Keratinocyte (primary cell): ENCODE data around the gene NCF2. TPM values are rescaled to one million over a fixed set of nuclear protein-coding genes. Genes with fewer than 3 reads are reported as not detected.

Experiments used
- DNase-seq: peaks from one replicate; pipeline ENCODE4 v3.0.0-alpha.2; 2011; ENCODE audit warnings: low read depth, missing footprints, low spot score
- FAIRE-seq: peaks from 2 replicates; lab custom pipeline; 2011; peaks lifted over from hg19 to GRCh38; lab: Jason Lieb, UNC
- H2AFZ ChIP-seq: 2 replicates; pipeline ENCODE4 v1.6.0; 2012; ENCODE audit warnings: low read length, control low read depth, inconsistent platforms; ENCODE audit not compliant: control insufficient read depth
- H3K27ac ChIP-seq: 2 replicates; pipeline ENCODE4 v1.5.1; 2011; ENCODE audit warnings: low read length; ENCODE audit not compliant: control insufficient read depth, insufficient read depth
- H3K27me3 ChIP-seq: 3 replicates; pipeline ENCODE4 v1.6.0; 2011; ENCODE audit warnings: low read length; ENCODE audit not compliant: control insufficient read depth, insufficient read depth; ENCODE audit errors: extremely low read depth
- H3K36me3 ChIP-seq, 2 experiments: 2 replicates in 1 of 2; 3 replicates in 1 of 2; pipeline ENCODE4 v1.5.1; 2011; ENCODE audit warnings: low read length in 2 of 2, mild to moderate bottlenecking in 1 of 2; ENCODE audit not compliant: control insufficient read depth in 2 of 2, insufficient read depth in 2 of 2; ENCODE audit errors: extremely low read depth in 1 of 2
- H3K4me1 ChIP-seq: 3 replicates; pipeline ENCODE4 v1.5.1; 2011; ENCODE audit warnings: low read length; ENCODE audit not compliant: control insufficient read depth, insufficient read depth; ENCODE audit errors: extremely low read depth
- H3K4me2 ChIP-seq: 3 replicates; pipeline ENCODE4 v1.6.0; 2011; ENCODE audit warnings: low read depth, low read length; ENCODE audit not compliant: control insufficient read depth, insufficient read depth; ENCODE audit errors: extremely low read depth
- H3K4me3 ChIP-seq, 3 experiments: fragments of 200-600 bp in 1 of 3; sonication (generic) in 1 of 3; 2 replicates in 2 of 3; 3 replicates in 1 of 3; pipeline ENCODE4 v1.5.1; 2011 to 2016; ENCODE audit warnings: low read length in 3 of 3, mild to moderate bottlenecking in 3 of 3, control low read depth in 2 of 3, inconsistent platforms in 1 of 3, low read depth in 1 of 3, mixed read lengths in 1 of 3, mixed run types in 1 of 3, moderate library complexity in 1 of 3; ENCODE audit not compliant: control insufficient read depth in 2 of 3, insufficient read depth in 2 of 3; ENCODE audit errors: extremely low read depth in 1 of 3
- H3K79me2 ChIP-seq: 2 replicates; pipeline ENCODE4 v1.6.0; 2012; ENCODE audit warnings: low read length; ENCODE audit not compliant: control insufficient read depth, insufficient read depth
- H3K9ac ChIP-seq: 3 replicates; pipeline ENCODE4 v1.6.0; 2011; ENCODE audit warnings: low read length; ENCODE audit not compliant: control insufficient read depth, insufficient read depth; ENCODE audit errors: extremely low read depth
- H3K9me1 ChIP-seq: 3 replicates; pipeline ENCODE4 v1.6.0; 2011; ENCODE audit warnings: low read length; ENCODE audit not compliant: control insufficient read depth, insufficient read depth; ENCODE audit errors: extremely low read depth
- H3K9me3 ChIP-seq: 2 replicates; pipeline ENCODE4 v1.5.1; 2012; ENCODE audit warnings: low read depth, low read length; ENCODE audit not compliant: control insufficient read depth
- H4K20me1 ChIP-seq: 3 replicates; pipeline ENCODE4 v1.6.0; 2011; ENCODE audit warnings: low read length; ENCODE audit not compliant: control insufficient read depth, insufficient read depth; ENCODE audit errors: extremely low read depth
- EZH2 ChIP-seq: IDR thresholded peaks from one replicate; pipeline ENCODE4 v1.6.1; 2012; ENCODE audit warnings: inconsistent platforms, mild to moderate bottlenecking, low read length, moderate library complexity
- dilution Hi-C: fragments of 300-500 bp; cut with MboI; formaldehyde crosslinking; loops from one replicate; pipeline ENCODE4 v1.7.0; 2020; ENCODE audit warnings: low sequenced_read_pairs; ENCODE audit not compliant: extremely low pct_ligation_motif_present
- polyA plus RNA-seq, 5 experiments: library from polyadenylated mRNA; depleted of rRNA in 3 of 5; stranded (reverse) in 3 of 5; stranded (forward) in 1 of 5; unstranded in 1 of 5; fragments of >200 nt; gene quantifications; 1 replicate in 1 of 5; 2 replicates in 3 of 5; 3 replicates in 1 of 5; pipeline versions ENCODE4 v1.2.1 to v1.2.3, GENCODE V29; 2011 to 2012; ENCODE audit warnings: missing spikeins in 2 of 5, low read depth in 1 of 5, low replicate concordance in 1 of 5
- TF ChIP-seq, protein P1 (sequence below), 3 experiments: IDR thresholded peaks in 1 of 3; conservative IDR thresholded peaks in 1 of 3; optimal IDR thresholded peaks in 1 of 3; 2 replicates in 2 of 3; 3 replicates in 1 of 3; pipeline versions ENCODE3 to v1.5.1; 2011; ENCODE audit warnings: low read length in 3 of 3, mild to moderate bottlenecking in 3 of 3, moderate library complexity in 2 of 3, control low read depth in 1 of 3, inconsistent platforms in 1 of 3; ENCODE audit not compliant: insufficient read depth in 2 of 3; ENCODE audit errors: extremely low read depth in 1 of 3

Gene NCF2
- polyA plus RNA-seq, 1 donor (not counting 4 experiments of a cell fraction or from before 2014, with no cell fraction given): 9.2 TPM

DNA sequence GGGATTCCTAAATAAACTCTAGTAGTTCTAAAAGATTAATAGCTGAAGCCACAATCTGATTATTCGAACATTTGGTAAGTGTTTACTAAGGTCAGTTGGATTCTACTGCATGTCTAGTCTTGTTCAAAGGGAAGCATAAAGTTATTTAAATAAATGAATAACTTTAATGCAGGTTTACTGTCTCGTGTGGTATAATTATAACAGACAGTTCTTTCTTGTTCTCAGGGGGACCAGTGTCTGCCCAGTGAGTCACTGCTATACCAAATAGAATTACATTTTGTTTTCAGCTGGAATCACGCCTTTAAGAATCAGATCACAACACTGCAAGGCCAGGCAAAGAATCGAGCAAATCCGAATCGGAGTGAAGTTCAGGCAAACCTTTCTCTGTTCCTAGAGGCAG is 72.9 kb downstream of the NCF2 start:
- Histone ChIP-seq H3K79me2 (peaks cover 4% of the 10 kb centered on the region), H3K9me1 (no peaks in the 10 kb centered on the region), H3K36me3 (peaks cover 5 to 10% of the 10 kb centered on the region in 2 experiments), H4K20me1 (no peaks in the 10 kb centered on the region), H3K27ac (no peak overlapping the region), H3K4me1 (peaks cover 20% of the 10 kb centered on the region), H3K4me2 (no peak overlapping the region), H3K9ac (no peak overlapping the region), H3K9me3 (no peaks in the 10 kb centered on the region), H2AFZ (no peak overlapping the region), H3K27me3 (no peaks in the 10 kb centered on the region), H3K4me3 (peak overlapping the region in 1 of 3 experiments; percentile 2)
- DNase-seq: no peak
- TF ChIP-seq, protein P1, sequence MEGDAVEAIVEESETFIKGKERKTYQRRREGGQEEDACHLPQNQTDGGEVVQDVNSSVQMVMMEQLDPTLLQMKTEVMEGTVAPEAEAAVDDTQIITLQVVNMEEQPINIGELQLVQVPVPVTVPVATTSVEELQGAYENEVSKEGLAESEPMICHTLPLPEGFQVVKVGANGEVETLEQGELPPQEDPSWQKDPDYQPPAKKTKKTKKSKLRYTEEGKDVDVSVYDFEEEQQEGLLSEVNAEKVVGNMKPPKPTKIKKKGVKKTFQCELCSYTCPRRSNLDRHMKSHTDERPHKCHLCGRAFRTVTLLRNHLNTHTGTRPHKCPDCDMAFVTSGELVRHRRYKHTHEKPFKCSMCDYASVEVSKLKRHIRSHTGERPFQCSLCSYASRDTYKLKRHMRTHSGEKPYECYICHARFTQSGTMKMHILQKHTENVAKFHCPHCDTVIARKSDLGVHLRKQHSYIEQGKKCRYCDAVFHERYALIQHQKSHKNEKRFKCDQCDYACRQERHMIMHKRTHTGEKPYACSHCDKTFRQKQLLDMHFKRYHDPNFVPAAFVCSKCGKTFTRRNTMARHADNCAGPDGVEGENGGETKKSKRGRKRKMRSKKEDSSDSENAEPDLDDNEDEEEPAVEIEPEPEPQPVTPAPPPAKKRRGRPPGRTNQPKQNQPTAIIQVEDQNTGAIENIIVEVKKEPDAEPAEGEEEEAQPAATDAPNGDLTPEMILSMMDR (optimal IDR thresholded peaks at IDR 0.05 in 1 of 3, IDR thresholded peaks at IDR 0.05 in 1 of 3, conservative IDR thresholded peaks at IDR 0.05 in 1 of 3; ENCODE audit: extremely low read depth in 1 of 3, insufficient read depth in 2 of 3, low read length in 3 of 3): no peak
- no peak for TF ChIP-seq EZH2
- FAIRE-seq: no peak
- dilution Hi-C loops: no loop called here

DNA sequence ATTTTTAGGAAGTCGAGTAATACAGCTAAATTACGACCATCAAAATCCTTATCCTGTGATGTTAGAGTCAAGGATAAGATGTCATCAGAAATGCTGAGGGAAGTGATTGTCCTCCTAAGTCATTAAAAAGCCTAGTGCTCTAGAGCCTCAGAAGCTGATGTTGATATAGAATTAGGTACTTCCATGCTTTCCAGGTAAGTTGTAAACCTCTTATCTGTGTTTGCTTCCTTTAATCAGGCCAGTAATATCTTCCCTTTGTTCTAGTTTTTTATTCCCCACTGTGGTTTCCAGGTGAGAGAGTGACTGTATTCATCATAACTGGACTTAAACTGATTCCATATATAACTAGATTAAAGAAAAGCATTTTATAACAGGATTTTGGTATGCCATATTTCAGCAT is 73.5 kb downstream of the NCF2 start:
- Histone ChIP-seq H3K9me1 (no peaks in the 10 kb centered on the region), H3K4me3 (peak overlapping the region in 1 of 3 experiments; percentile 2), H3K27me3 (no peaks in the 10 kb centered on the region), H2AFZ (no peak overlapping the region), H3K79me2 (peaks cover 10% of the 10 kb centered on the region), H3K4me1 (peaks cover 20% of the 10 kb centered on the region), H3K27ac (no peak overlapping the region), H3K9me3 (no peaks in the 10 kb centered on the region), H3K9ac (no peak overlapping the region), H3K4me2 (no peak overlapping the region), H4K20me1 (no peaks in the 10 kb centered on the region), H3K36me3 (peaks cover 2 to 7% of the 10 kb centered on the region in 2 experiments)
- TF ChIP-seq EZH2: no peak
- TF ChIP-seq, protein P1 (optimal IDR thresholded peaks at IDR 0.05 in 1 of 3, IDR thresholded peaks at IDR 0.05 in 1 of 3, conservative IDR thresholded peaks at IDR 0.05 in 1 of 3; ENCODE audit: extremely low read depth in 1 of 3, insufficient read depth in 2 of 3, low read length in 3 of 3): no peak
- no peak for FAIRE-seq
- dilution Hi-C loops: no loop called here
- DNase-seq: no peak
